Embryonic facial prominence (tissue), 1 donor: Measurements from ENCODE around the gene NELFB.

Experiments used
- DNase-seq: peaks from one replicate; pipeline ENCODE4 v3.0.0-alpha.2; 2016; ENCODE audit errors: extremely low spot score

The NELFB gene

GRCh38 chr9:137268538-137269201 lies 13.5 kb downstream of the NELFB start:
- DNase-seq = no peak

DNA sequence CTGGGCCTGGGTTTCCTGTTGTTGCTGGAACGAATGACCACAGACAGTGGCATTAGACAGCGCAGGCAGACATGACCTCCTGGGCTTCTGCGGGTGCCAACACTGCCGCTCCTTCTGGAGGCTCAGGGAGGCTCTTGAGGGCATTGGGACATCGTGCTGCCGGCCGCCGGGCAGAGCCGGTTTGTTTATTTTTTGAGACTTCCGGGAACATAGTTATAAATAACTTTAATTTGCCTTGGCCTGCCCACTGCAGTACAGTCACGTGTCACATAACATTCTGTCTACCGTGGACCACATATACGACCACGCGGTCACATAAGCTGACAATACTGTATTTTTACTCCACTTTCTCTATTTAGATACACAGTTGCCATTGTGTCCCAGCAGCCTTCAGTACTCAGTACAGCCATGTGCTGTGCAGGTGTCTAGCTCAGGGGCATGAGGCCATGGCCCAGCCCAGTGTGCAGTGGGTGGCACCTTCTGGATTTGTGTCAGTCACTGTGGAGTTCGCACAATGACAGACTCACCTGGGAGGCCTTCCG lies 14.2 kb downstream of the NELFB start:
- DNase-seq = no peak

DNA sequence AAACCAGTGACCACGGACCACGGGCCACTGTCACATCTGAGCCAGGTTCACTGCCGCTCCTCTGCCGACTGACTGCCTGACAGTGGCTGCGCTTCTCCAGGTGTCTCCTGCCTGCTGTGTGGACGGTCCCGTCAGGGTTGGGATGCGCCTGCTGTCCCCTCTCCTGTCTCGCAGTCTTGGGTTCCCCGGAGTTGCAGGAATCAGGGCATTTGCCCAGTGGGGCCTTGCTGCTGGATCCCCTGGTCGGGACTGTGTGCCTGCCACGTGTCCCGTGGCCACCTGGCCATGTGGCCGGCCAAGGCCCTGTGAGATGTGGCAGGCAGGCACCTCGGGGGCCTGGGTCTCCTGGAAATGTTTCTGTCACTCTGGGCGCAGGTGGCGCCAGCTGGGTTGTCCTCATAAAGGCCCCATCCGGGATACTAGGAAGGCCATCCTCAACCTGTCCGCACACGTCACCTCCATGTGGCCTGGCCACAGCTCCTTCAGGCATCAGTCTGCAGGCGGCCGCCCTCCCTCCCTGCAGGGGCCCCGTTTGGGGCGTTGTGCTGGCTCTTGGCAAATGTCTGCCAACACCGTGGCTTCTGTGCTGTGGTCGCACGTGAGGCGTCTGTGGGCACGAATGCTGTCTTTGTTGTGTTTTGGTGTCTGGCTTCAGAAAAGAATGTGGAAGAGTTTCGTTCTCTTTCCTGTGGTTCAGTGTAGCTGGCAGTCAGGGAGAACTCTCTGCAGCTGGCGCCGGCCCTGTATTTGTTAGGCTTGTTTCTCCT lies 16.0 kb downstream of the NELFB start:
- no peak for DNase-seq

DNA sequence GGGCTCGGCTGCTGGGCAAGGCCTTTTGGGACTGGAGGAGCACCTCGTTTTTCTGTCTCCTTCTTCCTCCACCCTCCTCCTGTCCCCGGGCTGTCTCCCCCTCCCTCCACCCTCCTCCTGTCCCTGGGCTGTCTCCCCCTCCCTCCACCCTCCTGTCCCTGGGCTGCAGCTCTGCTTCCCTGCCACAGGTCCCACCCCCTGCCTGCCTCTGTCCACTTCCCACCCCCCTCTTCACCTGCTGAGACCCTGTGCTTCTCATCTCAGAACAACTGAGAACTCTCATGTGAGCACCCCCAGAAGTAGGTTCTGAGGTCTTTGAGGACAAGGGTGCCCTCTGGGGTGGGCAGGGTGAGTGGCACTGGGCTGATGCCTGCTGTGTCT lies 16.6 kb downstream of the NELFB start:
- DNase-seq = no peak

- DNase-seq = no peak
Observed at GRCh38 chr9:137272241-137273094, 17.3 kb downstream of the NELFB start.

- no peak for DNase-seq
Observed at GRCh38 chr9:137273095-137273490, 18.0 kb downstream of the NELFB start.

DNA sequence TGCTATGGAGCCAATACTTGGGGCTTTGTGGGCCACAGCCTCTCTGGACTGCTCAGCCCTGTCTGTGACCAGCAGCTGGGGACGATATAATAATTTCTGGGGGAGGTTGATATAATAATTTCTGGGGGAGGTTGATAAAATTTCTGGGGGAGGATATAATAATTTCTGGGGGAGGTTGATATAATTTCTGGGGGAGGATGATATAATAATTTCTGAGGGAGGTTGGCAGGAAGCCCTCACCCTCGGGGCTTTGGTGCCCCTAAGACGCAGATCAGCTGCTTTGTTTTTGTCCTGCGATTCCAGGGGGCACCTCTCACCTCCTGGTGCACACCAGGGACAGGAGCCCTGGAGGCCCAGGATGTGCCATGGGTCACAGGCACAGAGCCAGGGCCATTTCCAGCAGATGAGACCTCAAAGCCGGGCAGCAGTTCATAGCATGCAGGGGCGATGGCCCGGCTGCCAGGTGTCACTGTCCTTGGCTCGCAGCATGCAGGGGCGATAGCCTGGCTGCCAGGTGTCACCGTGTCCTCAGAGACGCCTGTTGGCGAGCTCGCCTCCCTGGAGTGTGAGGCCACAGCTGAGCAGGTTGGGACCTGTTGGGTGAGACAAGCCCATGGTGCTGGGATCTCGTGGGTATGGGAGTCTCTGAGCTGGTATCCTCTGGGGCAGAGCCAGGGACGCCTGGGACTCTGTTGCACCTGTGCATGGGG lies 18.6 kb downstream of the NELFB start:
- no peak for DNase-seq

GRCh38 chr9:137275203-137275587 lies 20.1 kb downstream of the NELFB start:
- DNase-seq = no peak

DNA sequence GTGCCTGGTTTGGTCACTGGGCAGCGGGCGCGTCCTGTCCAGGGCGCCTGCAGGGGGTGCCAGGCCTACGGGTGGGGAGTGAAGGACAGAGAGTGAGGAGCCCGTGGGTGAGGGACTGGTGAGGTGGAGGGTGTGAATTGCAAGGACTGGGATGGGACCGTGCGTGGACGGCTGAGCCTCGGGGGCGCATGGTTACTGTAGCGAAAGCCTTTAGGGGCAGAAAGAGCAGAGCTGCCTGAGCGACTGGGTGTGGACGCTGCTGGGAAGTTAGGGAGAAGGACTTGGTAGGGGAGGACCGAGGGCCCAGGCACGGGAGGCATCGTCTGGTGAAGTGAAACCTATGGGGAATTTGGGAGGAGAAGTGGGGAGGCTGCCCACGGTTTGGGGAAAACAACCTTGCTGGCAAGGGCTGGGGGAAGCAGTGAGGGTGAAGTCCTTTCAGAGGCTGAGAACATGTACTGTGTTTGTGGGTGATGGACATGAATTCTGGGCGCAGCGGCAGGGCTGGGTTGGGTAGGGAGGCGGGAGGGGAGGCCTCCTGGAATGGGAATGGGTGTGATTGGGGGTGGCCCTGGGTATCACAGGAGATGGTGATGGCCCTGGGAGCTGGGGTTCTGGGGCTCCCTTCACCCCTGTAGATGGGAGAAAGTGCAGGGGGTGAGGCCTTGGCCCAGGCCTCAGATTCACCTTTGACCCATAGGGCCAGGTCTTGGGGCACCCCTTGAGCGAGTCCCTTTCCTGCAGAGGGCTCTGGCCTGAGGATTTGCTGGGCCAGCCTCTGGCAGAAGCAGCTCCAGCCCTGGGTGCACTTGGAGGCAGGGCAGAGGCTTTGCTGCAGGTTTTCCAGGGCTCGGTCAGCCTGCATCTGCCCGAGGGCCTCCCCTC lies 20.7 kb downstream of the NELFB start:
- DNase-seq = no peak

- DNase-seq = peak; percentile 58
Observed at GRCh38 chr9:137276473-137277328, 21.6 kb downstream of the NELFB start.

- no peak for DNase-seq
Observed at GRCh38 chr9:137277329-137278041, 22.4 kb downstream of the NELFB start, which contains the start of gene TOR4A. Gene TOR4A, plus strand, starts transcription at chr9:137277726. Its CDS starts 964 bp downstream, at chr9:137278690.

DNA sequence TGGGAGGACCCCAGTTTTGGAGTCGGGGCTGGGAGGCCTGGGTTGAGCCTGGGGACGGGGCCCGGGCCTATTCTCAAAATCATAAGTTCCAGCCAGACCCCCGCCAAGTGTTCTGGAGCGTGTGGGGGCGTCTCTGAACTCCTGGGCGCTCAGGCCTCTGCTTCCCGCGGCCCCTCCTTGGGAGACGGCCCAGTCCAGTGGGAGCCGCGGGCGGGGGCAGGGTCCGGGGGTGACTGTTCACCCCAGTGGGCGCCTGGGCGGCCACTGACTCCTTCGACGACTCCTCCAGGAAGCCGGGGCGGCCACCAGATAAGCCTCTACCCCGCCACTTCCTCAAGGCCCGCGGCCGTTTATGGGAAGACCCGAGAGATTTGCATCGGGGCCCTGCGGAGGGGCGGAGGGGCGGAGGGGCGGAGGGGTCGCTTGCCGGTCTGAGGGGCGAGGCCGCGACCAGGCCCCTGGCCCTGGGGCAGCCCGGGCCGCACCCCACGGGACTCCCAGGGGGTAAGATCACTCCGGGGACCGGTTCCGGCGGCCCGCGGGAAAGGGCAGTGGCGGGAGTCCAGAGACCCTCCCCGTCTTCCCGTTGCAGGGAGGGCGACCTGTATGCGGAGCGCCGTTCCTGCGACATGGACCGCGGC lies 23.1 kb downstream of the NELFB start:
- no peak for DNase-seq

DNA sequence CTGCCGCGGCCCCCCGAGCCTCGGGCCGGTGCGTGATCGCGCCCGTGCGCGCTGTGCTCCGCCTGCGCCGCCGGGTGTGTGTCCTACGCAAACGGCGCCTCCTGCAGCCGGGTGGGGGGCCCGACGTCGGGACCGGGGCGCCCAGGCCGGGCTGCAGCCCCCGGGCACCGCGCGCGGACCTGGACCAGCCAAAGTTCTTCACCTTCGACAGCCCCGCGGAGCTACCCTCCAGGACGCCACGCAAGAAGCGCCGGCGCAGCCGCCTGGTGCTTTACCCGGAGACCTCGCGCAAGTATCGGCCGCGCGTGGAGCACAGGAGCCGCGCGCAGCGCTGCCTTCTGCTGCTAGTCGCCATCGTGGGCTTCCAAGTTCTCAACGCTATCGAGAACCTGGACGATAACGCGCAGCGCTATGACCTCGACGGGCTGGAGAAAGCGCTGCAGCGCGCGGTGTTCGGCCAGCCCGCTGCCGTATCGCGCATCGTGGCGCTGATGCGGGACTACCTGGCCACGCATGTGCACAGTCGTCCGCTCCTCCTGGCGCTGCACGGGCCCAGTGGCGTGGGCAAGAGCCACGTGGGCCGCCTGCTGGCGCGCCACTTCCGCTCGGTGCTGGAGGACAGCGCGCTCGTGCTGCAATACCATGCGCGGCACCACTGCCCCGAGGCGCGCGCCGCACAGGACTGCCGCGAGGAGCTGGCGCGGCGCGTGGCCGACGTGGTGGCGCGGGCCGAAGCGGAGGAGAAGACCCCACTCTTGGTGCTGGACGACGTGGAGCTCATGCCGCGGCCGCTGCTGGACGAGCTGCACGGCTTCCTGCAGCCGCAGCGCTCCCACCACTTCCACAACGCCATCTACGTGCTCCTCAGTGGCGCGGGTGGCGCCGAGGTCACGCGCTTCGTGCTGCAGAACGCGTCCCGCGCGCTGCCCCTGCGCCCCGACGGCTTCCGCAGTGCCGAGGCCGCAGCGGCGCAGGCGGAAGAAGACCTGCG lies 23.9 kb downstream of the NELFB start:
- no peak for DNase-seq

DNA sequence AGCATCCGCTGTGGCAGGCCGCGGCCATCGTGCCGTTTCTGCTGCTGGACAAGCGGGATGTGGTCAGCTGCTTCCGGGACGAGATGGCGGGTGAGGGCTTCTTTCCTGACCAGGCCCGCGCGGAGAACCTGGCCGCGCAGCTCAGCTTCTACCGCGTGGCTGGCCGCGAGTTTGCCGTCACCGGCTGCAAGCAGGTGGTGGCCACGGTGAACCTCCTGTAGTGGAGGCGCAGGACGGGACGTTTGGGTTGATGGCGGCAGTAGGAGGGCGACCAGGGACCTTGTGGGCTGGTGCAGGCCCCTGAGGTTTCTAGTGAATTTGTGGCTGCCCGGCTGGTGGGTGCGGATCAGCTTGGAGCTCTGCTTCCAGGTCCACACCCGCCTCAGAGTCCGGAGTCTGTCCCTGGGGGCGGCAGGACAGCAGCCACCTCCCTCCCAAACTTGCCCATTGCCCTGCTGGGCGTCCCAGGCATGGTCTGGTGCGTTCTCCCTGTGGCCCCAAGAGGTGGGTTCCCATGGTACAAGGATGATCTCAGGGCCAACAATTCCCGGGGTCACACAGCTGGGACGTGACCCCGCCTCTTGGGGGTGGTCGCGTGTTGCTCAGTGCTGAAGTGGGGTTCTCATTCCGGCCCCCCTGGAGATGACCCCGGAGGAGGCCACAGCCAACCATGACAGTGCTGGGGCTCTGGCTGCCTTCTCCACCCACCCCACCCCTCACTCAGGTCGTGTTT lies 24.8 kb downstream of the NELFB start:
- no peak for DNase-seq

DNA sequence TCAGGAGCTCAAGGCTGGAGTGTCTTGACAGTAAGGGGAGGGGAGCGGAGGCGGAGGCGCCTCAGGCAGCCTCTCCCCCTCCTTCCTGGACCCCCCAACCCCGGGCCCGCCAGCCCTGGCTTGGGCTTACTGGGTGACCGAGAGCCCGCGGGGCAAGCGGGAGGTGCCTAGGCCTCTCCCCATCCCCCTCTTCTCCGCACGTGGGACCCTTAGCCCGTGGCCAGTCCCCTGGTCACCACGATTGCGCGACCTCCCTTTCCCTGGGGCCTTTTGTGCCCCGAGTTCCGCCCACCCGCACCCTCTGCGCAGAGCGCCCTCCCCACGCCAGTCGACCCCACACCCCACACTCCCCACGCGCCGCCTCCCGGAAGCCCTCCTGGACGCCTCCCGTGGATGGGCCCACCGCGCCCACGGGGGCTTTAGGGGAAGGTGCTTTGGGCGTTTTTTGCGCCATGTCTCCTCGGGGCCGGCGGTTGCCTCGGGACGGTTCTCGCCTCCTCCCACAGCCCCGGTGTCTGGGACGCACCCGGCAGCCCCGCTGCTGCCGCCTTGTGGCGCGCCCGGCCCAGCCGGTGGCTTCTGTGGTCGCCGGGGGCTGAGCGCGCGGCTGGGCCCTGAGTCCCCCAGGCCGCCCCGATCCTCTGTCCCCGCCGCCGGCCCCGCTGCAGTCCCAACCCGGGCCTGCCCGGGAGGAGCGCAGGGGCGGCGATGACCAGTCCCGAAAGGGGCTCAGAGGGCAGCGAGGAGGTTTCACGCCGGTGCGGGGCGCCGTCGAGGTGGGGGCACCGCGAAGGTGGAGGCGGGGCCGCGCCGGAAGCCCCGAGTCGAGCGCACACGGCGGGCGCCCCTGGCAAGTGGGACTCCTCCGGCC lies 25.6 kb downstream of the NELFB start:
- no peak for DNase-seq
